Measurements from ENCODE around the gene CERS4.

CERS4 gene

GRCh38 chr19:8252922-8253589 is 43.9 kb downstream of the CERS4 start:
- Histone ChIP-seq H3K27ac (ENCODE audit: low read depth, low read length, poor library complexity, severe bottlenecking) (no peak overlapping the region), H3K36me3 (ENCODE audit: insufficient read depth, low read length) (peaks cover 26% of the 10 kb centered on the region), H3K4me2 (ENCODE audit: low read length) (no peak overlapping the region), H2AFZ (ENCODE audit: low read length) (no peak overlapping the region), H3K27me3 (ENCODE audit: insufficient read depth, low read length) (no peaks in the 10 kb centered on the region), H3F3A (ENCODE audit: insufficient read depth, low read length) (no peaks in the 10 kb centered on the region), H3K4me3 (ENCODE audit: low read depth, low read length, poor library complexity, severe bottlenecking) (no peak overlapping the region), H3K9ac (ENCODE audit: low read length) (no peak overlapping the region), H3K79me2 (ENCODE audit: insufficient read depth, low read length) (no peaks in the 10 kb centered on the region), H3K4me1 (ENCODE audit: insufficient read depth, low read length, severe bottlenecking) (no peaks in the 10 kb centered on the region), H3K9me3 (ENCODE audit: low read length) (no peaks in the 10 kb centered on the region), H4K20me1 (ENCODE audit: insufficient read depth, low read length) (no peaks in the 10 kb centered on the region), H3K9me2 (ENCODE audit: low read depth, low read length) (no peaks in the 10 kb centered on the region)
- TF ChIP-seq, protein P1, sequence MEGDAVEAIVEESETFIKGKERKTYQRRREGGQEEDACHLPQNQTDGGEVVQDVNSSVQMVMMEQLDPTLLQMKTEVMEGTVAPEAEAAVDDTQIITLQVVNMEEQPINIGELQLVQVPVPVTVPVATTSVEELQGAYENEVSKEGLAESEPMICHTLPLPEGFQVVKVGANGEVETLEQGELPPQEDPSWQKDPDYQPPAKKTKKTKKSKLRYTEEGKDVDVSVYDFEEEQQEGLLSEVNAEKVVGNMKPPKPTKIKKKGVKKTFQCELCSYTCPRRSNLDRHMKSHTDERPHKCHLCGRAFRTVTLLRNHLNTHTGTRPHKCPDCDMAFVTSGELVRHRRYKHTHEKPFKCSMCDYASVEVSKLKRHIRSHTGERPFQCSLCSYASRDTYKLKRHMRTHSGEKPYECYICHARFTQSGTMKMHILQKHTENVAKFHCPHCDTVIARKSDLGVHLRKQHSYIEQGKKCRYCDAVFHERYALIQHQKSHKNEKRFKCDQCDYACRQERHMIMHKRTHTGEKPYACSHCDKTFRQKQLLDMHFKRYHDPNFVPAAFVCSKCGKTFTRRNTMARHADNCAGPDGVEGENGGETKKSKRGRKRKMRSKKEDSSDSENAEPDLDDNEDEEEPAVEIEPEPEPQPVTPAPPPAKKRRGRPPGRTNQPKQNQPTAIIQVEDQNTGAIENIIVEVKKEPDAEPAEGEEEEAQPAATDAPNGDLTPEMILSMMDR (IDR thresholded peaks at IDR 0.05; ENCODE audit: low read length): peak; percentile 98
- TF ChIP-seq EZH2 (IDR thresholded peaks at IDR 0.05; ENCODE audit: borderline replicate concordance, low read length): no peak

- H3K9me2 ChIP-seq (ENCODE audit: low read depth, low read length): no peaks in the 10 kb centered on the region
- TF ChIP-seq, protein P1 (IDR thresholded peaks at IDR 0.05; ENCODE audit: low read length): no peak
- TF ChIP-seq EZH2 (IDR thresholded peaks at IDR 0.05; ENCODE audit: borderline replicate concordance, low read length): no peak
- H4K20me1 ChIP-seq (ENCODE audit: insufficient read depth, low read length): no peaks in the 10 kb centered on the region
- no peaks in the 10 kb centered on the region for H3F3A ChIP-seq (ENCODE audit: insufficient read depth, low read length)
- H3K27ac ChIP-seq (ENCODE audit: low read depth, low read length, poor library complexity, severe bottlenecking): no peak overlapping the region
- H3K9ac ChIP-seq (ENCODE audit: low read length): no peak overlapping the region
- no peak overlapping the region for H3K4me2 ChIP-seq (ENCODE audit: low read length)
- no peaks in the 10 kb centered on the region for H3K79me2 ChIP-seq (ENCODE audit: insufficient read depth, low read length)
- no peak overlapping the region for H2AFZ ChIP-seq (ENCODE audit: low read length)
- peaks cover 26% of the 10 kb centered on the region for H3K36me3 ChIP-seq (ENCODE audit: insufficient read depth, low read length)
- no peak overlapping the region for H3K4me3 ChIP-seq (ENCODE audit: low read depth, low read length, poor library complexity, severe bottlenecking)
- H3K4me1 ChIP-seq (ENCODE audit: insufficient read depth, low read length, severe bottlenecking): no peaks in the 10 kb centered on the region
- no peaks in the 10 kb centered on the region for H3K9me3 ChIP-seq (ENCODE audit: low read length)
- no peaks in the 10 kb centered on the region for H3K27me3 ChIP-seq (ENCODE audit: insufficient read depth, low read length)
These were observed 44.5 kb downstream of the CERS4 start for GRCh38 chr19:8253678-8254077.

GRCh38 chr19:8254286-8255001 is 45.3 kb downstream of the CERS4 start:
- TF ChIP-seq, protein P1 (IDR thresholded peaks at IDR 0.05; ENCODE audit: low read length): no peak
- TF ChIP-seq EZH2 (IDR thresholded peaks at IDR 0.05; ENCODE audit: borderline replicate concordance, low read length): no peak
- Histone ChIP-seq H4K20me1 (ENCODE audit: insufficient read depth, low read length) (no peaks in the 10 kb centered on the region), H3K36me3 (ENCODE audit: insufficient read depth, low read length) (peaks cover 31% of the 10 kb centered on the region), H2AFZ (ENCODE audit: low read length) (no peak overlapping the region), H3K27ac (ENCODE audit: low read depth, low read length, poor library complexity, severe bottlenecking) (no peak overlapping the region), H3K79me2 (ENCODE audit: insufficient read depth, low read length) (no peaks in the 10 kb centered on the region), H3K4me1 (ENCODE audit: insufficient read depth, low read length, severe bottlenecking) (no peaks in the 10 kb centered on the region), H3K9me2 (ENCODE audit: low read depth, low read length) (no peaks in the 10 kb centered on the region), H3K27me3 (ENCODE audit: insufficient read depth, low read length) (no peaks in the 10 kb centered on the region), H3K9me3 (ENCODE audit: low read length) (no peaks in the 10 kb centered on the region), H3K9ac (ENCODE audit: low read length) (no peak overlapping the region), H3K4me2 (ENCODE audit: low read length) (no peak overlapping the region), H3F3A (ENCODE audit: insufficient read depth, low read length) (no peaks in the 10 kb centered on the region), H3K4me3 (ENCODE audit: low read depth, low read length, poor library complexity, severe bottlenecking) (no peak overlapping the region)
